GM12878 (cell line): ENCODE results near the gene ZNF827. TPM values are rescaled to one million over a fixed set of nuclear protein-coding genes. Genes with fewer than 3 reads are reported as not detected.

Source experiments
- ATAC-seq: fragments of 200-7000 bp; cut with Tn5 transposase; 3 replicates; pipeline ENCODE4 v1.9.1; 2020; ENCODE audit warnings: mild to moderate bottlenecking, moderate library complexity
- BruUV-seq: library from RNA; stranded (reverse); fragments of 400-500 nt; replicated peaks from 2 replicates; lab custom pipeline; 2021; lab: Mats Ljungman, UMichigan
- CTCF ChIA-PET: fragments of 300-600 bp; sonication (Branson Sonifier 250); formaldehyde crosslinking; extraction: SDS; loops from one replicate; lab custom pipeline; 2021; ENCODE audit warnings: inconsistent platforms; lab: Yijun Ruan, JAX
- POLR2A ChIA-PET: fragments of 350-600 bp; formaldehyde crosslinking; extraction: SDS; loops from one replicate; lab custom pipeline; 2021; ENCODE audit warnings: inconsistent platforms; lab: Charles Lee
- RAD21 ChIA-PET: fragments of 300-600 bp; sonication (Branson Sonifier 250); formaldehyde crosslinking; loops from one replicate; lab custom pipeline; 2023; ENCODE audit warnings: antibody characterized with exemption; ENCODE audit not compliant: unreplicated experiment; lab: Charles Lee
- SMC1A ChIA-PET: fragments of 300-600 bp; sonication (Branson Sonifier 250); formaldehyde crosslinking; loops from one replicate; lab custom pipeline; 2023; ENCODE audit not compliant: unreplicated experiment, uncharacterized antibody; lab: Charles Lee
- DNase-seq: peaks from one replicate; pipeline ENCODE4 v3.0.0-alpha.2; 2011; ENCODE audit warnings: low read depth, low spot score
- FAIRE-seq: peaks from 3 replicates; lab custom pipeline; 2011; peaks lifted over from hg19 to GRCh38; lab: Jason Lieb, UNC
- H2AFZ ChIP-seq: 2 replicates; pipeline ENCODE4 v1.6.0; 2011; ENCODE audit warnings: low read depth, low read length, control low read depth; ENCODE audit not compliant: control insufficient read depth
- H3K27ac ChIP-seq: 2 replicates; pipeline ENCODE4 v1.5.1; 2011; ENCODE audit warnings: control low read depth; ENCODE audit not compliant: control insufficient read depth, insufficient read depth
- H3K27me3 ChIP-seq, 2 experiments: replicated peaks in 1 of 2; 2 replicates each; pipeline versions ENCODE4 v1.6.0 to v1.6.1; 2011; ENCODE audit warnings: low read length in 1 of 2; ENCODE audit not compliant: control insufficient read depth in 2 of 2, insufficient read depth in 2 of 2
- H3K36me3 ChIP-seq, 2 experiments: 2 replicates each; pipeline ENCODE4 v1.5.1; 2011; ENCODE audit warnings: low read length in 1 of 2; ENCODE audit not compliant: control insufficient read depth in 2 of 2, insufficient read depth in 2 of 2
- H3K4me1 ChIP-seq: 2 replicates; pipeline ENCODE4 v1.6.1; 2011; ENCODE audit warnings: mild to moderate bottlenecking, low read length, moderate library complexity, mixed read lengths; ENCODE audit not compliant: control insufficient read depth, insufficient read depth
- H3K4me2 ChIP-seq: 2 replicates; pipeline ENCODE4 v1.6.0; 2011; ENCODE audit warnings: control low read depth; ENCODE audit not compliant: control insufficient read depth, insufficient read depth
- H3K4me3 ChIP-seq: fragments of 200-600 bp; sonication (generic); 2 replicates; pipeline ENCODE4 v1.5.1; 2016
- H3K79me2 ChIP-seq: 2 replicates; pipeline ENCODE4 v1.6.0; 2011; ENCODE audit warnings: low read length; ENCODE audit not compliant: control insufficient read depth, insufficient read depth
- H3K9ac ChIP-seq: 2 replicates; pipeline ENCODE4 v1.8.0; 2011; ENCODE audit warnings: low read length, control low read depth, mixed read lengths; ENCODE audit not compliant: control insufficient read depth, insufficient read depth
- H3K9me3 ChIP-seq: replicated peaks from 3 replicates; pipeline ENCODE4 v1.5.1; 2011; ENCODE audit warnings: mild to moderate bottlenecking, low read length; ENCODE audit not compliant: control insufficient read depth, insufficient read depth
- H4K20me1 ChIP-seq: 2 replicates; pipeline ENCODE4 v1.6.0; 2011; ENCODE audit not compliant: control insufficient read depth, insufficient read depth
- HDGF ChIP-seq: fragments of 450-650 bp; IDR thresholded peaks from 2 replicates; pipeline ENCODE4 v1.6.1; 2016; ENCODE audit warnings: antibody characterized with exemption
- MXI1 ChIP-seq: fragments of 150-350 bp; IDR thresholded peaks from 2 replicates; pipeline ENCODE4 v1.6.1; 2011; ENCODE audit warnings: low read depth, mild to moderate bottlenecking, inconsistent platforms, low read length, improper control_type of control experiment
- SREBF1 ChIP-seq: IDR thresholded peaks from 2 replicates; pipeline ENCODE4 v1.6.1; 2012; ENCODE audit warnings: mild to moderate bottlenecking, low read length
- WRNIP1 ChIP-seq: IDR thresholded peaks from 2 replicates; pipeline ENCODE4 v1.6.1; 2011; ENCODE audit warnings: low read depth, low read length, improper control_type of control experiment, borderline replicate concordance
- ZNF274 ChIP-seq: IDR thresholded peaks from one replicate; pipeline ENCODE4 v1.8.0; 2011; ENCODE audit not compliant: insufficient read length, insufficient read depth
- WGBS: methylation state at CpG from one replicate; pipeline ENCODE4 v1.1.6; 2016; ENCODE audit warnings: low lambda C conversion rate; ENCODE audit not compliant: insufficient replicate concordance, insufficient coverage; ENCODE audit errors: missing lambda C conversion rate; 5-methylcytosine and 5-hydroxymethylcytosine counted together
- in situ Hi-C: fragments of 300-500 bp; cut with MboI; formaldehyde crosslinking; loops from 9 replicates; pipeline ENCODE4 v1.14.3; 2018; ENCODE audit warnings: mixed read lengths
- intact Hi-C: fragments of 100-400 bp; cut with micrococcal nuclease; formaldehyde crosslinking; loops from one replicate; pipeline ENCODE4 v1.14.2; 2022; ENCODE audit not compliant: unreplicated experiment
- polyA plus RNA-seq, 11 experiments: library from polyadenylated mRNA; depleted of rRNA in 4 of 11; unstranded in 6 of 11; stranded (reverse) in 5 of 11; fragments of >200 nt; fragmentation: Nextera tagmentation in 4 of 11; fragmentation: Illumina TruSeq in 1 of 11; extraction: Ambion mirVana in 4 of 11; extraction: Trizol in 1 of 11; gene quantifications; 1 replicate in 1 of 11; 2 replicates in 10 of 11; pipeline versions ENCODE4 v1.2.1 to v1.2.3, GENCODE V29; 2011 to 2016; ENCODE audit warnings: inconsistent platforms in 2 of 11, missing spikeins in 2 of 11, low read depth in 1 of 11
- total RNA-seq, 4 experiments: library from RNA; depleted of rRNA in 3 of 4; stranded (reverse); fragments of >200 nt in 3 of 4; fragmentation: Illumina TruSeq in 1 of 4; extraction: Trizol in 1 of 4; gene quantifications; 2 replicates each; pipeline versions ENCODE4 v1.2.1 to v1.2.3, GENCODE V29; 2013 to 2021
- TF ChIP-seq, protein P1 (sequence below): fragments of 450-650 bp; IDR thresholded peaks from 2 replicates; pipeline ENCODE4 v1.6.1; 2017; ENCODE audit warnings: low read depth, mild to moderate bottlenecking, moderate library complexity
- TF ChIP-seq, protein P2 (sequence below): fragments of 450-650 bp; IDR thresholded peaks from 2 replicates; pipeline ENCODE4 v1.6.1; 2017; ENCODE audit warnings: mild to moderate bottlenecking, moderate library complexity
- TF ChIP-seq, protein P3 (sequence below): IDR thresholded peaks from 2 replicates; pipeline ENCODE4 v1.6.1; 2011; ENCODE audit warnings: mild to moderate bottlenecking, low read depth, low read length, moderate library complexity; ENCODE audit not compliant: insufficient replicate concordance
- TF ChIP-seq, protein P4 (sequence below): fragments of 450-650 bp; formaldehyde crosslinking; IDR thresholded peaks from 2 replicates; pipeline ENCODE4 v1.4.0; 2020; ENCODE audit warnings: mild to moderate bottlenecking, moderate library complexity
- TF ChIP-seq, protein P5 (sequence below), 3 experiments: IDR thresholded peaks in 2 of 3; conservative IDR thresholded peaks in 1 of 3; 2 replicates each; pipeline ENCODE4 v1.5.1; 2011; ENCODE audit warnings: low read depth in 3 of 3, low read length in 3 of 3, mild to moderate bottlenecking in 3 of 3, control low read depth in 2 of 3, moderate library complexity in 2 of 3, inconsistent platforms in 1 of 3, mixed read lengths in 1 of 3; ENCODE audit not compliant: control insufficient read depth in 2 of 3, insufficient read depth in 1 of 3; ENCODE audit errors: extremely low read depth in 1 of 3

The ZNF827 gene
- total and polyA plus RNA-seq, 10 of the 15 experiments (the other 5 are each of a cell fraction or from before 2014, with no cell fraction given), result 3.8 to 31.5 (median 13.6) TPM

DNA sequence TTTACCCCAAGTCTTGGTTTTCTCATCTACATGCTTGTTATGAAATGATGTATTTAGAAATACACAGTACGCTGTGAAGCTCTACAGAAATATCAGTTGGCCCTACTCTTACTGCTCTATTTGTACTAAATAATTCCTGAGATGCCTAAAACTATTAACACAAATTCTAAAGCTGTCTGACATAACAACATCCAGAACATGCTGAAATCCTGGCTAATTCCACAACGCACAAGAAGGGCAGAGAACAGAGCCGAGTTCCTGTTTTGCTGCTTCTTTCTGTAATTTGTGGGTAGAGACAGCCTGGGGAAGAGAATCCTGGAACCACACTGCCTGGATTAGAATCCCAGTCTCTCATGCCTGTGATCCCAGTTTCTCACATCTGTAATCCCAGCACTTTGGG is 59.0 kb downstream of the ZNF827 start:
- DNase-seq, result no peak
- ChIA-PET POLR2A (interaction anchor here (1.1 to 1.9 kb wide), 2 partner anchors 8 to 48 kb away, joined by 4 to 5 read pairs; no protein-coding TSS in a partner anchor), RAD21 (no interaction called here), SMC1A (interaction anchor here (1.5 to 4.2 kb wide), 2 partner anchors 8 to 11 kb away, joined by 3 to 18 read pairs; no protein-coding TSS in a partner anchor), CTCF (interaction anchor here (1.0 to 1.9 kb wide), 5 partner anchors 9 to 61 kb away, joined by 3 to 7 read pairs (median 4); no protein-coding TSS in a partner anchor)
- peaks cover 39% of the 10 kb centered on the region for H3K79me2 ChIP-seq
- no peaks in the 10 kb centered on the region for H3K9me3 ChIP-seq
- 90% methylated on average over 3 of the region's 3 CpGs for WGBS
- H3K36me3 ChIP-seq, result peaks cover 7 to 15% of the 10 kb centered on the region in 2 experiments
- no peak for ATAC-seq
- no peak for TF ChIP-seq MXI1
- TF ChIP-seq ZNF274, result no peak
- TF ChIP-seq HDGF, result no peak
- TF ChIP-seq, protein P1, sequence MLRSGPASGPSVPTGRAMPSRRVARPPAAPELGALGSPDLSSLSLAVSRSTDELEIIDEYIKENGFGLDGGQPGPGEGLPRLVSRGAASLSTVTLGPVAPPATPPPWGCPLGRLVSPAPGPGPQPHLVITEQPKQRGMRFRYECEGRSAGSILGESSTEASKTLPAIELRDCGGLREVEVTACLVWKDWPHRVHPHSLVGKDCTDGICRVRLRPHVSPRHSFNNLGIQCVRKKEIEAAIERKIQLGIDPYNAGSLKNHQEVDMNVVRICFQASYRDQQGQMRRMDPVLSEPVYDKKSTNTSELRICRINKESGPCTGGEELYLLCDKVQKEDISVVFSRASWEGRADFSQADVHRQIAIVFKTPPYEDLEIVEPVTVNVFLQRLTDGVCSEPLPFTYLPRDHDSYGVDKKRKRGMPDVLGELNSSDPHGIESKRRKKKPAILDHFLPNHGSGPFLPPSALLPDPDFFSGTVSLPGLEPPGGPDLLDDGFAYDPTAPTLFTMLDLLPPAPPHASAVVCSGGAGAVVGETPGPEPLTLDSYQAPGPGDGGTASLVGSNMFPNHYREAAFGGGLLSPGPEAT, result no peak
- TF ChIP-seq SREBF1, result no peak
- TF ChIP-seq, protein P2, sequence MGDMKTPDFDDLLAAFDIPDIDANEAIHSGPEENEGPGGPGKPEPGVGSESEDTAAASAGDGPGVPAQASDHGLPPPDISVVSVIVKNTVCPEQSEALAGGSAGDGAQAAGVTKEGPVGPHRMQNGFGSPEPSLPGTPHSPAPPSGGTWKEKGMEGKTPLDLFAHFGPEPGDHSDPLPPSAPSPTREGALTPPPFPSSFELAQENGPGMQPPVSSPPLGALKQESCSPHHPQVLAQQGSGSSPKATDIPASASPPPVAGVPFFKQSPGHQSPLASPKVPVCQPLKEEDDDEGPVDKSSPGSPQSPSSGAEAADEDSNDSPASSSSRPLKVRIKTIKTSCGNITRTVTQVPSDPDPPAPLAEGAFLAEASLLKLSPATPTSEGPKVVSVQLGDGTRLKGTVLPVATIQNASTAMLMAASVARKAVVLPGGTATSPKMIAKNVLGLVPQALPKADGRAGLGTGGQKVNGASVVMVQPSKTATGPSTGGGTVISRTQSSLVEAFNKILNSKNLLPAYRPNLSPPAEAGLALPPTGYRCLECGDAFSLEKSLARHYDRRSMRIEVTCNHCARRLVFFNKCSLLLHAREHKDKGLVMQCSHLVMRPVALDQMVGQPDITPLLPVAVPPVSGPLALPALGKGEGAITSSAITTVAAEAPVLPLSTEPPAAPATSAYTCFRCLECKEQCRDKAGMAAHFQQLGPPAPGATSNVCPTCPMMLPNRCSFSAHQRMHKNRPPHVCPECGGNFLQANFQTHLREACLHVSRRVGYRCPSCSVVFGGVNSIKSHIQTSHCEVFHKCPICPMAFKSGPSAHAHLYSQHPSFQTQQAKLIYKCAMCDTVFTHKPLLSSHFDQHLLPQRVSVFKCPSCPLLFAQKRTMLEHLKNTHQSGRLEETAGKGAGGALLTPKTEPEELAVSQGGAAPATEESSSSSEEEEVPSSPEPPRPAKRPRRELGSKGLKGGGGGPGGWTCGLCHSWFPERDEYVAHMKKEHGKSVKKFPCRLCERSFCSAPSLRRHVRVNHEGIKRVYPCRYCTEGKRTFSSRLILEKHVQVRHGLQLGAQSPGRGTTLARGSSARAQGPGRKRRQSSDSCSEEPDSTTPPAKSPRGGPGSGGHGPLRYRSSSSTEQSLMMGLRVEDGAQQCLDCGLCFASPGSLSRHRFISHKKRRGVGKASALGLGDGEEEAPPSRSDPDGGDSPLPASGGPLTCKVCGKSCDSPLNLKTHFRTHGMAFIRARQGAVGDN, result no peak
- TF ChIP-seq, protein P3, sequence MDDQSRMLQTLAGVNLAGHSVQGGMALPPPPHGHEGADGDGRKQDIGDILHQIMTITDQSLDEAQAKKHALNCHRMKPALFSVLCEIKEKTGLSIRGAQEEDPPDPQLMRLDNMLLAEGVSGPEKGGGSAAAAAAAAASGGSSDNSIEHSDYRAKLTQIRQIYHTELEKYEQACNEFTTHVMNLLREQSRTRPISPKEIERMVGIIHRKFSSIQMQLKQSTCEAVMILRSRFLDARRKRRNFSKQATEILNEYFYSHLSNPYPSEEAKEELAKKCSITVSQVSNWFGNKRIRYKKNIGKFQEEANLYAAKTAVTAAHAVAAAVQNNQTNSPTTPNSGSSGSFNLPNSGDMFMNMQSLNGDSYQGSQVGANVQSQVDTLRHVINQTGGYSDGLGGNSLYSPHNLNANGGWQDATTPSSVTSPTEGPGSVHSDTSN, result no peak
- TF ChIP-seq WRNIP1, result no peak
- TF ChIP-seq, protein P4, sequence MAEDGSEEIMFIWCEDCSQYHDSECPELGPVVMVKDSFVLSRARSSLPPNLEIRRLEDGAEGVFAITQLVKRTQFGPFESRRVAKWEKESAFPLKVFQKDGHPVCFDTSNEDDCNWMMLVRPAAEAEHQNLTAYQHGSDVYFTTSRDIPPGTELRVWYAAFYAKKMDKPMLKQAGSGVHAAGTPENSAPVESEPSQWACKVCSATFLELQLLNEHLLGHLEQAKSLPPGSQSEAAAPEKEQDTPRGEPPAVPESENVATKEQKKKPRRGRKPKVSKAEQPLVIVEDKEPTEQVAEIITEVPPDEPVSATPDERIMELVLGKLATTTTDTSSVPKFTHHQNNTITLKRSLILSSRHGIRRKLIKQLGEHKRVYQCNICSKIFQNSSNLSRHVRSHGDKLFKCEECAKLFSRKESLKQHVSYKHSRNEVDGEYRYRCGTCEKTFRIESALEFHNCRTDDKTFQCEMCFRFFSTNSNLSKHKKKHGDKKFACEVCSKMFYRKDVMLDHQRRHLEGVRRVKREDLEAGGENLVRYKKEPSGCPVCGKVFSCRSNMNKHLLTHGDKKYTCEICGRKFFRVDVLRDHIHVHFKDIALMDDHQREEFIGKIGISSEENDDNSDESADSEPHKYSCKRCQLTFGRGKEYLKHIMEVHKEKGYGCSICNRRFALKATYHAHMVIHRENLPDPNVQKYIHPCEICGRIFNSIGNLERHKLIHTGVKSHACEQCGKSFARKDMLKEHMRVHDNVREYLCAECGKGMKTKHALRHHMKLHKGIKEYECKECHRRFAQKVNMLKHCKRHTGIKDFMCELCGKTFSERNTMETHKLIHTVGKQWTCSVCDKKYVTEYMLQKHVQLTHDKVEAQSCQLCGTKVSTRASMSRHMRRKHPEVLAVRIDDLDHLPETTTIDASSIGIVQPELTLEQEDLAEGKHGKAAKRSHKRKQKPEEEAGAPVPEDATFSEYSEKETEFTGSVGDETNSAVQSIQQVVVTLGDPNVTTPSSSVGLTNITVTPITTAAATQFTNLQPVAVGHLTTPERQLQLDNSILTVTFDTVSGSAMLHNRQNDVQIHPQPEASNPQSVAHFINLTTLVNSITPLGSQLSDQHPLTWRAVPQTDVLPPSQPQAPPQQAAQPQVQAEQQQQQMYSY, result no peak
- TF ChIP-seq, protein P5, sequence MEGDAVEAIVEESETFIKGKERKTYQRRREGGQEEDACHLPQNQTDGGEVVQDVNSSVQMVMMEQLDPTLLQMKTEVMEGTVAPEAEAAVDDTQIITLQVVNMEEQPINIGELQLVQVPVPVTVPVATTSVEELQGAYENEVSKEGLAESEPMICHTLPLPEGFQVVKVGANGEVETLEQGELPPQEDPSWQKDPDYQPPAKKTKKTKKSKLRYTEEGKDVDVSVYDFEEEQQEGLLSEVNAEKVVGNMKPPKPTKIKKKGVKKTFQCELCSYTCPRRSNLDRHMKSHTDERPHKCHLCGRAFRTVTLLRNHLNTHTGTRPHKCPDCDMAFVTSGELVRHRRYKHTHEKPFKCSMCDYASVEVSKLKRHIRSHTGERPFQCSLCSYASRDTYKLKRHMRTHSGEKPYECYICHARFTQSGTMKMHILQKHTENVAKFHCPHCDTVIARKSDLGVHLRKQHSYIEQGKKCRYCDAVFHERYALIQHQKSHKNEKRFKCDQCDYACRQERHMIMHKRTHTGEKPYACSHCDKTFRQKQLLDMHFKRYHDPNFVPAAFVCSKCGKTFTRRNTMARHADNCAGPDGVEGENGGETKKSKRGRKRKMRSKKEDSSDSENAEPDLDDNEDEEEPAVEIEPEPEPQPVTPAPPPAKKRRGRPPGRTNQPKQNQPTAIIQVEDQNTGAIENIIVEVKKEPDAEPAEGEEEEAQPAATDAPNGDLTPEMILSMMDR (IDR thresholded peaks at IDR 0.05 in 2 of 3, conservative IDR thresholded peaks at IDR 0.05 in 1 of 3; ENCODE audit: control insufficient read depth in 2 of 3, extremely low read depth in 1 of 3, insufficient read depth in 1 of 3, low read depth in 3 of 3, low read length in 3 of 3), result no peak
- no peak overlapping the region for H3K4me3 ChIP-seq
- H2AFZ ChIP-seq, result no peak overlapping the region
- BruUV-seq, result no TSS peak
- peaks cover 21% of the 10 kb centered on the region for H3K4me1 ChIP-seq
- in situ Hi-C loops (no loop called here), intact Hi-C loops (no loop called here)
- H3K27ac ChIP-seq, result no peak overlapping the region
- H3K4me2 ChIP-seq, result no peak overlapping the region
- no peak overlapping the region for H3K9ac ChIP-seq
- FAIRE-seq, result no peak
- H3K27me3 ChIP-seq, result no peaks in the 10 kb centered on the region
- 0 out of 2 replicates have a peak, but pooled peaks cover 2% of the 10 kb centered on the region for H4K20me1 ChIP-seq
